Right renal pelvis (tissue), 4 donors: ENCODE measurements around the gene KRTAP5-8. TPM values are rescaled to one million over a fixed set of nuclear protein-coding genes. Genes with fewer than 3 reads are reported as not detected.
"Not testable (repeated sequence)": the region's sequence is repeated elsewhere in the genome, so short reads cannot be mapped to it uniquely, and the experiment has no call there.

Experiments
- DNase-seq, 4 donors: peaks; one replicate each; pipeline ENCODE4 v3.0.0-alpha.2; 2013; ENCODE audit warnings: low read depth in 4 of 4, low spot score in 3 of 4, missing footprints in 1 of 4
- polyA plus RNA-seq, 4 donors: library from polyadenylated mRNA; unstranded; fragments of 120-200 nt; gene quantifications; one replicate each; pipeline ENCODE4 v1.2.1, GENCODE V29; 2013; ENCODE audit not compliant: insufficient read length in 4 of 4

The KRTAP5-8 gene
- polyA plus RNA-seq, 4 donors = 0.47 to 1.0 (median 0.71) TPM

- no peak for DNase-seq
These were observed 31.0 kb downstream of the KRTAP5-8 start for GRCh38 chr11:71568704-71569349.

DNA sequence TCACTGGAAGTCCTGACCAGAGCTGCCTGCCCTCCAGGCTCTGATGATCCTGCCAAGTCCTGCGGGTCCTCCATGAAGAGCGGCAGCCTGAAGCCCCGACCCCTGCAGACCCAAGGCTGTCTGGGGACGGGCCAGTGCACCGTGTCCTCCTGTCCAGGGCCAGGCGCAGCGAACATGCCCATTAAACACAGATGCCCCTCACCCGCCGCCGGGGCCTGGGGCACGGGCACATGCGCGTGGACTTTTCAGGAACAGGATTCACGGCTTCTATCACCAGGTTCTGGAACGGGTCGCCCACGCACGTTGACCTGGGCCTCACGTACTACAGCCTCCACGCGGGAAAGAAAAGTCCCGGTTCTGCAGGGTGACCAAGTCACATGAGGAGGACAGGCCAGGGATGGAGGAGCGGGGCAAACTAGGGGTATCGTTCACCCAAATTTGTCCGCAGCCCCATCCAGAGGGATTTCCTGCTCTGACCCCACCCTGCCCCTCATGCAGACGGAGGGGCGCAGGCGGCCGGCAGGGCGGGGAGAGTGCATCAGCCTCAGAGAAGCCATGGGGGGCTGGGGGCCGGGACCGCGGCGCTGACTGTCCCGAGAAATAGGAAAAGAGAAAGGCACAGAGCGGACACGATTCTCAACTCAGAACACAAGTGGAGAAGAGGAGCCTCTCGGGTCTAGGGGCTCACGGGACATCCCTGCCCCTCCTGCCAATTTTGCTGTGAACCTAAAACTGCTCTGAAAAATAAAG lies 33.5 kb downstream of the KRTAP5-8 start:
- DNase-seq = not testable (repeated sequence)

DNA sequence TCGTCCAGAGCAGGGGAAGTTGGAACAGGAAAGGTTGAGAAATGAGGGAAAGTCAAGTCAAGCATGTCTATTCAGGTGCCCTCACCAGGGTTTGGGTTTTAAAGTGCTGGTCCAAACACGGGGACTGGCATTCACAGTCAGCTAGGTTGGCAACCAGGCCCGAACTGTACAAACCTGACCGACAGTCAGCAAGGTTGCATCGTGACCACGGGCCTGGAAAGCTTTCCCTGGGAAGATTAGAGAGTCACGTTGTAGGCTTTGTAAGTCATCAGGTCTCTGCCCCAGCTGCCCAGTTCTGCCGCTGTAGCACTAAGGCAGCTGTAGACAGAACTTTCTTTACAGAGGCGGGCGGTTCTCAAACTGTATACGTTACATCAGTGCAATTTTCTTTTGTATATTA lies 35.0 kb downstream of the KRTAP5-8 start:
- no peak for DNase-seq

GRCh38 chr11:71574418-71574817 lies 36.6 kb downstream of the KRTAP5-8 start:
- no peak for DNase-seq

DNA sequence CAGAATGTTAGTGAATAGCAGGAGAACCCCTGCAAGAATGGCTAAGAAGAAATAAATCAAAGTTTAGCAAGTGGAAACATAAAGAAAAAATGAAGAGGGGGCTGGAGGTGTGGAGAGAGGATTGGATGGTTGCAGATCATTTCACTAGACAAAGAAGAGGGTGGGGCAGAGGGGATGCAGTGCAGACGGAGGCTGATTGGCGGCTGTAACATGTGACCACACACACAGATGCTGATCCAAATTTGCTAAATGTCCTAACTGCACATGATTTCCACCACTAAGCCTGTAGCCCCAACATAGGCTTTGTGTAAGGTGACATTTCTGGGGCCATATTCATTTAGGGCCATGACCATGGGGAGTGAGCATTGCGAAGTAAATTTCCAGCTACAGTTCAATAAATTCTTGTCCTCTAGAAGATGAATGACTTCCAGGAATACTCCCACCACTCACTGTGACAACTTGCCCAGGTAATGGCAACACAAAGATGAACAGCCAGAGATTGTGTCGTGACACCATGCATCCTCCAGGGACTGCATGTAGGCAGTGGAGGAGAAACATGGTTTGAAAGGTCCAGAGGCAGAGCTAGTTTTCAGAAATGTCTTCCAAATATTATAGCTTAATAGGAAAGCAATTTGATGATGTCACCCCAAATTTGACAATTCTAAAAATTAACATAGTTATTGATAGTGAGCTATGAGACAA lies 38.0 kb downstream of the KRTAP5-8 start:
- DNase-seq = no peak

GRCh38 chr11:71576688-71577465 lies 39.1 kb downstream of the KRTAP5-8 start:
- not testable (repeated sequence) for DNase-seq

DNA sequence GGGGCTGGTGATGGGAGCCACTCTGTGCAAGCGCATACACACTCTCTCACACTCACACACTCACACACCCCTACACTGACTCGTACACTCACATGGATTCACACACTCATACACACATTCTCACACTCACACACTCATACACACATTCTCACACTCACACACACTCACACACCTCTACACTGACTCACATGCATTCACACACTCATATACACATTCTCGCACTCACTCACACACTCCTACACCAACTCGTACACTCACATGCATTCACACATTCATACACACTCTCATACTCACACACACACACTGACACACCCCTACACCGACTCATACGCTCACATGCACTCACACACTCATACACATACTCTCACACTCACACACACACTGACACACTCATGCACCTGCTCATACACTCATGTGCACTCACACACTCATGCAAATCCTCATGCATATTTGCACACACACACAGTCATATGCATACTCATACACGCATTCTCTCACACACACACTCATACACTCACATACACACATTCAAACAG lies 39.7 kb downstream of the KRTAP5-8 start:
- no peak for DNase-seq

DNA sequence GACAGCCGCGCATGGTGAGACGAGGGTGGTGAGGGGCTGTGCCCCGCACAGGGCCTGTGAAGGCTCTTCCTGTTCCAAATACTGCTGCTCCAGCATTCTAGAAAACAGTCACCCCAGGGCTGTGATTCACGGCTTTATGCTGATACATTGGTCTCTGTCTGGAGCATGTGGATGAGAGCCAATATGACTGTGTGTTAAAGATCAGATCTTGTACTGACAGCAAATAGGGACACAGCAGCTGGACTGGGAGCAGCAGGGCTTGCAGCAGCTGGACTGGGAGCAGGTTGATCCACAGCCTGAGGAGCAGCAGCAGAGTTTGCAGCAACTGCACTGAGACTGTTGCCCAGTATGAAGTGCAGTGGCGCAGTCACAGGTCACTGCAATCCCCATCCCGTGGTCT lies 41.7 kb downstream of the KRTAP5-8 start:
- DNase-seq = not testable (repeated sequence)

GRCh38 chr11:71580057-71581003 lies 42.5 kb downstream of the KRTAP5-8 start:
- DNase-seq = no peak

- no peak for DNase-seq
These were observed 44.0 kb downstream of the KRTAP5-8 start for GRCh38 chr11:71581826-71582225.

DNA sequence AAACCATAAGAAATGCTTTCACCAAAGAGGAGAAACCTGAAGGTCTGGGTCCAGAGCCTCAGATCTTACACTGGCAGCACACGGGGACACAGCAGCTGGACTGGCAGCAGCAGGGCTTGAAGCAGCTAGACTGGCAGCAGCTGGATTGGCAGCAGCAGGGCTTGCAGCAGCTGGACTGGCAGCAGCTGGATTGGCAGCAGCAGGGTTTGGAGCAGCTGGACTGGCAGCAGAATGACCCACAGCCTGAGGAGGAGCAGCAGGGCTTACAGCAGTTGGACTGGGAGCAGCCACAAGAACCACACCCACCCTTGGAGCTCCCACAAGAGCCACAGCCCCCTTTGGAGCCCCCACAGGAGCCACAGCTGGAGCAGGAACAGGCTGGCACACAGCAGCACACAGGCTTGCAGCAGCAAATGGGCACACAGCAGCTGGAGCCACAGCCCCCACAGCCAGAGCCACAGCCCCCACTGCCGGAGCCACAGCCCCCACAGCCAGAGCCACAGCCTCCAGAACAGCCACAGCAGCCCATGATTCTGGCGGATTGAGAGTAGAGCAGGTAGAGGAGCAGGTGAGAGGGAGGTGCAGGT lies 44.6 kb downstream of the KRTAP5-8 start, which contains the start of gene KRTAP5-11:
TSS of gene KRTAP5-11 (minus strand) at position 567 of the 587 bp plus-strand sequence. CDS start at position 529, 38 bp downstream.
- no peak for DNase-seq

DNA sequence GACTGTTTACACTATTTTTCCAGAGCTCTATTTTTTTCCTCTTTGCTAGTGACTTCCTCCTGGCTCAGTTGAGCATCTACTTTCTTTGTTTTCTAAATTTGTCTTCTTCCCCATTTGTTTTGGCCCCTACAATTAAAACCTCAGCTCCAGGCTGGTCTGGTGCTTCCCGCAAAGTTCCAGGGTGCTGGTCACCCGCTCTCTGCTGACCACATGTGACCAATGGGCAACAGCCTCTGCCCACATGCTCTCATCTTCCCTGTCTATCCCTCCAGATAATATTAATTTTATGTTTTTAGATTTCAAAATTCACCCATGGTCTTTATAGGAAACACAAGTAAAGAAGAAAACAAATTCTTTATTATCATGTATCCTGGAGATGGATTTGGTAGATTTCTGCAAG lies 45.1 kb downstream of the KRTAP5-8 start:
- not testable (repeated sequence) for DNase-seq

DNA sequence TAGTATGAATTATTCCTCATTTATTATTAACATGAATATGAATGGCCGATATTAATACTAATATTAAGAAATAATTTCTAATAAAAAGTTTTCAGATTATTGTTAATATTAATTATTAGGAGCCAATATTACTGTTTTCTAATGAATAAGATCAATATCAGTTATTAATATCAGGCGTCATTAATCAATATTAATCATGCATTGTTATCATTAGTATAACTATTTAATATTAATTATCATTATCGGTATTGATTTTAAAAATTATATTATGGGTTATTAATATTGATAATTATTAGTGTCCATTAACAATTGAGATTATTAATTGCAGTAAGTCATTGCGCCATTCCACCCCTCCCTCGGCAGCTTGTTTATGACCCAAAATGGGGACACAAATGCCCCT lies 47.8 kb downstream of the KRTAP5-8 start:
- DNase-seq = not testable (repeated sequence)

- DNase-seq = not testable (repeated sequence)
These were observed 50.5 kb downstream of the KRTAP5-8 start for GRCh38 chr11:71588314-71588713.

Other genes starting within 250 kb of the KRTAP5-8 start
- 10 to 100 TPM; 37.8 to 49.5 (median 43.0) TPM for gene DHCR7, start 89.6 kb upstream of the KRTAP5-8 start, polyA plus RNA-seq
- 10 to 100 TPM; 38.3 to 47.1 (median 42.3) TPM for gene NADSYN1, start 84.8 kb upstream of the KRTAP5-8 start, polyA plus RNA-seq
- gene KRTAP5-7, start 10.8 kb upstream of the KRTAP5-8 start, polyA plus RNA-seq = under 1 TPM in 2 of 4 donors, not detected in 2; 0.09 to 0.16 TPM
- under 1 TPM; 0.19 to 0.47 (median 0.44) TPM for gene KRTAP5-9, start 10.4 kb downstream of the KRTAP5-8 start, polyA plus RNA-seq
- under 1 TPM in 3 of 4 donors, not detected in 1; 0.12 to 0.21 (median 0.20) TPM for gene KRTAP5-10, start 27.5 kb downstream of the KRTAP5-8 start, polyA plus RNA-seq
- gene KRTAP5-11, start 44.9 kb downstream of the KRTAP5-8 start, polyA plus RNA-seq = under 1 TPM in 1 of 4 donors, not detected in 3; 0.21 TPM